H1 (cell line): ENCODE measurements around the gene CETN2.

ENCODE experiments used
- BCL11A ChIP-seq, 2 experiments: IDR thresholded peaks; one replicate each; pipeline ENCODE4 v1.6.1; 2011; ENCODE audit warnings: low read depth in 2 of 2, low read length in 2 of 2, mild to moderate bottlenecking in 2 of 2
- CBX5 ChIP-seq: fragments of 300-800, 300-1000 bp; sonication (generic); IDR thresholded peaks from 2 replicates; pipeline ENCODE4 v1.7.1; 2016; ENCODE audit warnings: antibody characterized with exemption, low read length, low read depth
- CHD2 ChIP-seq: IDR thresholded peaks from 2 replicates; pipeline ENCODE4 v1.6.1; 2012; ENCODE audit warnings: low read length, improper control_type of control experiment
- EP300 ChIP-seq, 2 experiments: IDR thresholded peaks; 1 replicate in 1 of 2; 2 replicates in 1 of 2; pipeline ENCODE4 v1.6.1; 2011 to 2012; ENCODE audit warnings: low read depth in 2 of 2, low read length in 2 of 2, mild to moderate bottlenecking in 2 of 2, borderline replicate concordance in 1 of 2, inconsistent platforms in 1 of 2, moderate library complexity in 1 of 2
- EZH2 ChIP-seq: fragments of 200-600 bp; sonication (generic); IDR thresholded peaks from 2 replicates; pipeline ENCODE4 v1.7.1; 2012; ENCODE audit warnings: low read depth, mild to moderate bottlenecking, moderate library complexity, low read length, inconsistent platforms; ENCODE audit not compliant: severe bottlenecking
- HDAC2 ChIP-seq, 2 experiments: fragments of 300-600 bp in 1 of 2; sonication (generic) in 1 of 2; IDR thresholded peaks; 2 replicates each; pipeline ENCODE4 v1.6.1; 2011 to 2012; ENCODE audit warnings: low read depth in 2 of 2, low read length in 2 of 2, mild to moderate bottlenecking in 2 of 2, moderate library complexity in 2 of 2, borderline replicate concordance in 1 of 2, inconsistent platforms in 1 of 2
- KDM1A ChIP-seq: fragments of 200-600, 300-600 bp; sonication (generic); IDR thresholded peaks from 2 replicates; pipeline ENCODE4 v1.7.1; 2016; ENCODE audit warnings: mild to moderate bottlenecking, low read length, borderline replicate concordance
- MAX ChIP-seq: IDR thresholded peaks from 2 replicates; pipeline ENCODE4 v1.6.1; 2012; ENCODE audit warnings: inconsistent platforms
- POLR2A ChIP-seq, 2 experiments: IDR thresholded peaks; 1 replicate in 1 of 2; 2 replicates in 1 of 2; pipeline ENCODE4 v1.6.1; 2011; ENCODE audit warnings: low read depth in 2 of 2, low read length in 2 of 2, mild to moderate bottlenecking in 2 of 2; ENCODE audit errors: control extremely low read depth in 1 of 2
- POLR2AphosphoS5 ChIP-seq: IDR thresholded peaks from 2 replicates; pipeline ENCODE4 v1.6.1; 2011; ENCODE audit warnings: low read depth, low read length
- RFX5 ChIP-seq: IDR thresholded peaks from 2 replicates; pipeline ENCODE4 v1.6.1; 2011; ENCODE audit warnings: low read depth, low read length, improper control_type of control experiment, borderline replicate concordance
- TAF1 ChIP-seq: IDR thresholded peaks from 2 replicates; pipeline ENCODE4 v1.6.1; 2011; ENCODE audit warnings: mild to moderate bottlenecking, low read depth, low read length
- TF ChIP-seq, protein P1 (sequence below), 3 experiments: IDR thresholded peaks; 1 replicate in 2 of 3; 2 replicates in 1 of 3; pipeline versions ENCODE4 v1.5.1 to v1.6.1; 2011; ENCODE audit warnings: low read length in 3 of 3, mild to moderate bottlenecking in 3 of 3, inconsistent platforms in 2 of 3, low read depth in 1 of 3, moderate library complexity in 1 of 3; ENCODE audit not compliant: insufficient read depth in 1 of 3; ENCODE audit errors: control extremely low read depth in 1 of 3
- TF ChIP-seq, protein P2 (sequence below): IDR thresholded peaks from 2 replicates; pipeline ENCODE4 v1.6.1; 2011; ENCODE audit warnings: low read length, improper control_type of control experiment

DNA sequence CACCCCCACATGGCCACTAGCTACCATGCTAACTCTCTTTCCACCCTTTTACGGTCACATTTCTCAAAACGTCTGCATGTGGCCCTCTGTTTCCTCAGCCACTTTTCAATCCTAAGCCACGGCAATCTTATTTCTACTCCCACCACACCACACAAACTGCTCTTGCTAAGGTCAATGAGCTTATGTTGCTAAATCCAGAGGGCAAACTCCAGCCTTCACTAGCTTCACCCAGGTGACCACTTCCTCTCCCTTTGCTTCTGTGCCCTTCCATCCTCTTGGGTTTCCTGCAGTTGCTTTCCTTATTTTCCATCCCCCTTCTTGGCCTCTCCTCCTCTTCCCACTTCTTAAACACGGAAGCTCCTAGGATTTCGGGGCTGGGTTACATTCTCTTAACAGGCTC, 16.5 kb downstream of the CETN2 start:
- TF ChIP-seq RFX5 = no peak
- no peak for TF ChIP-seq CHD2
- no peak for TF ChIP-seq POLR2A (IDR thresholded peaks at IDR 0.05; ENCODE audit: control extremely low read depth in 1 of 2, low read depth in 2 of 2, low read length in 2 of 2)
- TF ChIP-seq POLR2AphosphoS5 = no peak
- no peak for TF ChIP-seq EZH2
- TF ChIP-seq, protein P1, sequence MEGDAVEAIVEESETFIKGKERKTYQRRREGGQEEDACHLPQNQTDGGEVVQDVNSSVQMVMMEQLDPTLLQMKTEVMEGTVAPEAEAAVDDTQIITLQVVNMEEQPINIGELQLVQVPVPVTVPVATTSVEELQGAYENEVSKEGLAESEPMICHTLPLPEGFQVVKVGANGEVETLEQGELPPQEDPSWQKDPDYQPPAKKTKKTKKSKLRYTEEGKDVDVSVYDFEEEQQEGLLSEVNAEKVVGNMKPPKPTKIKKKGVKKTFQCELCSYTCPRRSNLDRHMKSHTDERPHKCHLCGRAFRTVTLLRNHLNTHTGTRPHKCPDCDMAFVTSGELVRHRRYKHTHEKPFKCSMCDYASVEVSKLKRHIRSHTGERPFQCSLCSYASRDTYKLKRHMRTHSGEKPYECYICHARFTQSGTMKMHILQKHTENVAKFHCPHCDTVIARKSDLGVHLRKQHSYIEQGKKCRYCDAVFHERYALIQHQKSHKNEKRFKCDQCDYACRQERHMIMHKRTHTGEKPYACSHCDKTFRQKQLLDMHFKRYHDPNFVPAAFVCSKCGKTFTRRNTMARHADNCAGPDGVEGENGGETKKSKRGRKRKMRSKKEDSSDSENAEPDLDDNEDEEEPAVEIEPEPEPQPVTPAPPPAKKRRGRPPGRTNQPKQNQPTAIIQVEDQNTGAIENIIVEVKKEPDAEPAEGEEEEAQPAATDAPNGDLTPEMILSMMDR (IDR thresholded peaks at IDR 0.05; ENCODE audit: control extremely low read depth in 1 of 3, insufficient read depth in 1 of 3, low read depth in 1 of 3, low read length in 3 of 3) = no peak
- TF ChIP-seq, protein P2, sequence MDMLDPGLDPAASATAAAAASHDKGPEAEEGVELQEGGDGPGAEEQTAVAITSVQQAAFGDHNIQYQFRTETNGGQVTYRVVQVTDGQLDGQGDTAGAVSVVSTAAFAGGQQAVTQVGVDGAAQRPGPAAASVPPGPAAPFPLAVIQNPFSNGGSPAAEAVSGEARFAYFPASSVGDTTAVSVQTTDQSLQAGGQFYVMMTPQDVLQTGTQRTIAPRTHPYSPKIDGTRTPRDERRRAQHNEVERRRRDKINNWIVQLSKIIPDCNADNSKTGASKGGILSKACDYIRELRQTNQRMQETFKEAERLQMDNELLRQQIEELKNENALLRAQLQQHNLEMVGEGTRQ = no peak
- TF ChIP-seq TAF1 = no peak
- no peak for TF ChIP-seq EP300 (IDR thresholded peaks at IDR 0.05; ENCODE audit: borderline replicate concordance in 1 of 2, low read depth in 2 of 2, low read length in 2 of 2)
- TF ChIP-seq HDAC2 (IDR thresholded peaks at IDR 0.05; ENCODE audit: borderline replicate concordance in 1 of 2, low read depth in 2 of 2, low read length in 2 of 2) = no peak
- TF ChIP-seq MAX = no peak
- TF ChIP-seq KDM1A = no peak
- no peak for TF ChIP-seq CBX5
- no peak for TF ChIP-seq BCL11A (IDR thresholded peaks at IDR 0.05; ENCODE audit: low read depth in 2 of 2, low read length in 2 of 2)
